AML-193 (cell line): ENCODE results near the gene NEK1.

Source experiments
- DNase-seq, 2 experiments: peaks; one replicate each; lab custom pipeline; 2025; lab: John Stamatoyannopoulos, UW

NEK1 gene, protein sequence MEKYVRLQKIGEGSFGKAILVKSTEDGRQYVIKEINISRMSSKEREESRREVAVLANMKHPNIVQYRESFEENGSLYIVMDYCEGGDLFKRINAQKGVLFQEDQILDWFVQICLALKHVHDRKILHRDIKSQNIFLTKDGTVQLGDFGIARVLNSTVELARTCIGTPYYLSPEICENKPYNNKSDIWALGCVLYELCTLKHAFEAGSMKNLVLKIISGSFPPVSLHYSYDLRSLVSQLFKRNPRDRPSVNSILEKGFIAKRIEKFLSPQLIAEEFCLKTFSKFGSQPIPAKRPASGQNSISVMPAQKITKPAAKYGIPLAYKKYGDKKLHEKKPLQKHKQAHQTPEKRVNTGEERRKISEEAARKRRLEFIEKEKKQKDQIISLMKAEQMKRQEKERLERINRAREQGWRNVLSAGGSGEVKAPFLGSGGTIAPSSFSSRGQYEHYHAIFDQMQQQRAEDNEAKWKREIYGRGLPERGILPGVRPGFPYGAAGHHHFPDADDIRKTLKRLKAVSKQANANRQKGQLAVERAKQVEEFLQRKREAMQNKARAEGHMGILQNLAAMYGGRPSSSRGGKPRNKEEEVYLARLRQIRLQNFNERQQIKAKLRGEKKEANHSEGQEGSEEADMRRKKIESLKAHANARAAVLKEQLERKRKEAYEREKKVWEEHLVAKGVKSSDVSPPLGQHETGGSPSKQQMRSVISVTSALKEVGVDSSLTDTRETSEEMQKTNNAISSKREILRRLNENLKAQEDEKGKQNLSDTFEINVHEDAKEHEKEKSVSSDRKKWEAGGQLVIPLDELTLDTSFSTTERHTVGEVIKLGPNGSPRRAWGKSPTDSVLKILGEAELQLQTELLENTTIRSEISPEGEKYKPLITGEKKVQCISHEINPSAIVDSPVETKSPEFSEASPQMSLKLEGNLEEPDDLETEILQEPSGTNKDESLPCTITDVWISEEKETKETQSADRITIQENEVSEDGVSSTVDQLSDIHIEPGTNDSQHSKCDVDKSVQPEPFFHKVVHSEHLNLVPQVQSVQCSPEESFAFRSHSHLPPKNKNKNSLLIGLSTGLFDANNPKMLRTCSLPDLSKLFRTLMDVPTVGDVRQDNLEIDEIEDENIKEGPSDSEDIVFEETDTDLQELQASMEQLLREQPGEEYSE (N-terminal part only)

DNA sequence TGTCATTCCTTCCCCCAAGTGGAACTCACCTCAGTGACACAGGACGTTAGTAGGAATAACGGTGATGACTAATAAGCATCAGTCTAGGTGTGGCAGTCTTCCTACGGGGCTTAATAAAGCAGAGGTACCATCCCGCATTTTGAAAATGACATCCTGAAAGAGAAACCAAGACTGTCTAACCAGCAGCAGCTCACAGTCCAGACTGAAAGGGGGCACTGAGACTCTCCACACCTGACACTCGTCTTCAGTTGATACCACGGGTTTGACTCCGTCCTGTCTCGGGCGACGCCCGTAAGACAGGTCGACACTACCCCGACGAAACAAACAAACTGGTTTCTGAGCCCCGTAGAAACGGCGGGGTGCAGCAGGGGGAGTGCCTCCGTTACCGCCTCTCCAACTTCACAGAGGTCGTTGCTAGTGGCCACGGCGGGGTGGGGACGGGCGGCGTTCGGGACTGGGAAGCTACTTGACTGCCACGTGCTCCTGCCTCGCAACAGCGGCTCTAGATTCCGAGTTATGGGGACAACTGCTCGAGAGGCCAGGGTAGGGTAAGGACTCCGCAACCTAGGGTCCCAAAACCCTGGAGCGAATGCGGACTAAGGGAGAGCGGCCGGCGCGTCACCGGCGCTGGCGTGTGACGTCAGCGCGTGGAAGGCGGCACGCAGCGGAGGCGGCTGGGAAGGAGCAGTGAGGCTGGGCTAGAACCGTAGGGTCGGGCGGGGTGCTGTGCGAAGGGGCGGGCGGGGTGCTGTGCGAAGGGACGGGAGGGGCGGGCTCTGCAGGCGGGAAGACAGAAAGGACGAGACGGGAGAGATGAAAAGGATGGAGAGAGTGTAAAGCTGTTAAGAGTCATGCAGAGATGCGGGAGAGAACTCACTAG is at the start of gene NEK1:
Gene NEK1 (minus strand): TSS at position 593 of the 880 bp plus-strand sequence. CDS start 9,953 bp downstream, outside the sequence.
- peak; percentile 77 to 82 for DNase-seq

DNA sequence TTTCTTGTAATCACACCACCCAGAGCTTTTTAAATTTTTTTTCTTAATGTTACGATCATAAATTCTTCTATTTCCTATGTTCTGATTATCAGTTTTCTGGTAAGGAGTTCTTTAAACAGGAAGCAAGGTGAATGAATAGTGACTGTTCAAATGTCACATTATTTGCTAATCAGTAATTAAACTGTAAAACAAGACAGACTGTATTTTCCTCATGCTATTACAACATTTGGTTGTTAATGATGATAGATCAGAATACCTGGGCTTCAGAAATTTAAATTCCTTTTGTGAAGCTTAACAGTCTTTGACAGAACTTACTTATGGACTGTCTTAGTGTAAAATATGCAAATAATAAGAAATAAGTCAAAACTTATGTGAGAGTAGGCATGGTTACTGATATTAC is 49.4 kb upstream of the NEK1 start:
- no peak for DNase-seq

DNA sequence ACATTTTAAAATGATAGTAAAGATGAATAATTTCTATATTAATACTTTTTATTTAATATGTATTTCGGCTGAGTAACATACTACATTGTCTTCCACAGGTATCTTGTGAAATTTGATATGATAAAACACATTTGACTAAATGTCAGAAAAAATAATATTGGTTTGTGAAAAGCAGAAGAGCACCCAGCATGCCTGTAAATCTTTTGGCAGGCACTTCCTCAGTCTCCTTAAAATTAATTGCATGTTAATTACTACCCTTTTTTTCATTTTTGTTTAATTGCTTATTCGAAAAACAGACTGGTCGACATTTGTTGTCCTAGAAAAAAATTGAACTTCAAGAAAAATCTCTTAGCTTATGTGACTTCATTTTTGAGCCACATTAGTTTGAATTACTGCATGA is 48.5 kb upstream of the NEK1 start:
- DNase-seq: peak in 1 of 2 experiments; percentile 6

DNA sequence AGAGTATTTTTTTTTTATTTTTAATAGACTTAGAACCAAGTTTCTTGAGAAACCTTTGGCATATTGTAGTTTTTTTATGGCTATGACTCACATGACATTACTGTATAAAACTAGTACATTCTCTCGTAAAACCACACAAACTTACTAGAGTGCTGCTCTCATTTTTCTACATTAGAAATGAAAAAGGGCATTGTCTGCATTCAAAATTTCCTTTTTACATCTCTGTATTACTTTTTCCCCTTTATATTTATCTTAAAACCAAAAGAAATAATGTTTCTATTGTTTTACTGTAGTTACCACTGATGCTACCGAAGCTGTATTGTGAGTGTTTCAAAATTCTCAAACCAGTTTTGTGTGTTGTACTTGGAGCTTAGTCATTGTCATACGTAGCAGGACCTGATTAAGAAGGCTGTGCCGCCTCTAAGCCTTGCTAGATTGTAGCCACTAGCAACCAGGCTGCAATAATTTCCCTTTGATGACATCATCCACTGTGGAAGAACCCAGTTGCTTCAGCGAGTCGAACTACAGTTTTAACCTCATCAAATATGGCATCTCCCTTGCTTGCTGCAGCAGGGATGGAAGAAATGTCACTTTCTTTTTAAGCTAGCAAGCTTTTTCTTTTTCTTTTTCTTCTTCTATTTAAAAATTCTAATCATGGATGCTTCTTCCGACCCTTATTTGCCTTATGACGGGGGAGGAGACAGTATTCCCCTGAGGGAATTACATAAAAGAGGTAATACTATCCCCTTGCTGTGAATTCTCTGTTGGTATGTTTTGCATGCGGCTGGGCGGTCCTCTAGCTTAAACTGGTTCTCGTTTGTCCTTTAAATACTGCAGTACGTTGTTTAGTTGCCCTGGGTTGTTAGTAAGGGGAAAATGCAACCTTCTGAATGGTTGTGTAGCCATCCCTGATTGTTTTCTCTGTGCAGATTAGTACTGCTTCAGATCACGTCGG is 47.6 kb upstream of the NEK1 start:
- DNase-seq: peak; percentile 94 to 95

DNA sequence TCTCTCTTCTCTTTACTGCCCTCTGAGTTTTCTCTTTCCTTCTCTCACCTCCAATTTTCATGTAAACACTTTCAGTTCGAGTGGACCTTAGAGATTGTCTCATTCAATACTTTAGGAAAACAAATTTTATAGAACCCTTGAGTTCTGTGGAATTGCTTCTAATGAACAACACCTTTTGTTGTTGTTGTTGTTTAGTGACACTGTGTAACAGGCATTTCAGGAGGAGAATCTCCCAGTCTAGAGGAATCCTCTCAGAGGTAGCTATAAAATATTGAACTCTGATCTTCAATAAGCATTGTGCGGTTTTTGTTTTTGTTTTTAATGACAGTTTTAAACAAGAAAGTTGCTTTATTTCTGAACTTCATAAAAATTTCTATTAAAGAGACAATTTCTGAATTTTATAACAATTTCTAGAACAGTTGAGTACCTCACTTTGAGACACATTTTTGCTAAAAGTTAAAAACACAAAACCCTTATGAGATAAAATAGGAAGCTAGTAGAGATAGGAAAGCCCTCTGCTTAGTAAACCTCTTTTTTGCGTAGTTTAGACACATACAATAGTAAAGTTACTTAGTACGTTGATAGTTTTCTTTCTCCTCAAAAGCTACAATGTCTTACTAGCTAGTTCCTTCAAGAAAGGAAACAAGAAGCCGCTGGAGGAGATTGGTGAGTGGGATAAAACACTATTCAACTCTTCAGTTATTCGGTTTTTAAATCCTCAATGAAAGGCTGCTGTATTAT is 46.8 kb upstream of the NEK1 start:
- DNase-seq: peak in 1 of 2 experiments; percentile 11

DNA sequence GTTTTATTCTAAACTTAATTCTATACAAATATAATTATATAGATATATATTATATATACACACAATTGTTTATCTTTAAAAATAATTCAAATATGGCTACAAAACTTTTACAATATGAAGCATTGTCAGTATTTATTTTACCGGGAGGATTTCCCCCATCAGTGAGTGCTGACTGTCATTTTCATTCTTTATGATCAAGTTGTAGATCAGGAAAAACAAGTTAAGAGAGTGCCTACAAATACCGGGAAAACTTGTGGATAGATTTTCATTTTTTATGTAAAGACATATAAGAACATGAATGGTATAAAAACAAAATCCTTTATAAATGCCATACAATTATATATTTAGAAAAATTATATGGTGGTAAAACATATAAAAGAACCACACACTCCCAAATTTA is 45.8 kb upstream of the NEK1 start:
- DNase-seq: no peak

DNA sequence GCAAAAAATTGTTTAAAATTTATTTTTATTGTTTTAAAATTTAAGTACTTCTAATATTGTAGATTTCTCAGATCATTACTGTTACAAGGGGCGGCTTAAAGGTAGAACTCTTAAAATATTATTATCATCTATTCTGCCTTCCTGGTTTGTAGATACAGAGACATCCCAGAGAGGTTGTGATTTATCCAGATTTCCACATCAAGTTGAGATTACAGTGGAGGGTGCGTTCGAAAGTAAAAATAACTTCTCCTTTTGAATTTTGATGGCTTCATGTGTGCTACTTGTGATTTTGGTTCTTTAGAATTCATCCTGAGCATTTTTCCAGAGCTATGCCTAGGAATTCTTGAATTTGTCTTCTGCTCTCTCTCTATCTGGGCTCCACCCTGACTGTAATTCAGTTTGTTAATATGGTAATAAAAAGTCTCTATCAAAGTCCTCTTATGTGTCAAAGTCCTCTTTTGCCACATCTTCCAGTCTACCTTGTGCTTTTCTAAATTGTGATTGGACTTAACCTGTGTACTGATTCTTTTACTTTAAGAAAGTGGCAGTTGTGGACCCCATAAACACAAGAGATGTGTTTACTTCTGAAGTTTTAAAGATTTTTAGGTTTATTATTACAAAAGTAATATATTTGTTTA is 45.2 kb upstream of the NEK1 start:
- no peak for DNase-seq

DNA sequence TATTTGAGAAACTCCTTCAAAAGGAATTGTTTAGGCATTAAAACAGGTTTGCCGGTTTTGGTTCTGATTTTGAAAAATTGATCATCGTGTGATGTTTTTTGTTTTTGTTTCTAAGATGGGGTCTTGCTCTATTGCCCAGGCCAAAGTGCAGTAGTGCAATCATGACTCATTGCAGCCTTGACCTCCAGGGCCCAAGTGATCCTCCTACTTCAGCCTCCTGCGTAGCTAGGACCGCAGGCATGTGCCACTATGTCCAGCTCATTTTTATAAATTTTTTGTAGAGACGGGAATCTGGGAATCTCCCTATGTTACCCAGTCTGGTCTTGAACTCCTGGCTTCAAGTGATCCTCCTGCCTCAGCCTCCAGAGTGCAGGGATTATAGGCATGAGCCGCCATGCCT is 43.0 kb upstream of the NEK1 start:
- no peak for DNase-seq

DNA sequence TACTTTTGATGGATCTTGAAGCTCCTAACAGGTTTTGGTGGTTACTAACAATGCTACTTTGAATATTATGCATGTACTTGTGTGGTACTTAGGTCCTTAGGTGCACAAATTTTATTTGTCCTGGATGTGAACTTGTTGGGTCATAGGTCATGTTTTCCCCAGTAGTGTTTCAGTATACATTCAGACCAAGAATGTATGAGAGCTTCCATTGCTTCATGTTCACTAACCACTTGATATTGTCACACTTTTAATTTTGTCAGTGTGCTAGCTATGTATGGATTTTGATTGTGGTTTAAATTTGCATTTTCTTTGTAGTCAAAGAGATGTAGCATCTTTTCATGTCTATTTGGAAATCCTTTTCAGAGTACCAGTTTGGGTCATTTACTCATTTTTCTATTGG is 40.2 kb upstream of the NEK1 start:
- DNase-seq: no peak

DNA sequence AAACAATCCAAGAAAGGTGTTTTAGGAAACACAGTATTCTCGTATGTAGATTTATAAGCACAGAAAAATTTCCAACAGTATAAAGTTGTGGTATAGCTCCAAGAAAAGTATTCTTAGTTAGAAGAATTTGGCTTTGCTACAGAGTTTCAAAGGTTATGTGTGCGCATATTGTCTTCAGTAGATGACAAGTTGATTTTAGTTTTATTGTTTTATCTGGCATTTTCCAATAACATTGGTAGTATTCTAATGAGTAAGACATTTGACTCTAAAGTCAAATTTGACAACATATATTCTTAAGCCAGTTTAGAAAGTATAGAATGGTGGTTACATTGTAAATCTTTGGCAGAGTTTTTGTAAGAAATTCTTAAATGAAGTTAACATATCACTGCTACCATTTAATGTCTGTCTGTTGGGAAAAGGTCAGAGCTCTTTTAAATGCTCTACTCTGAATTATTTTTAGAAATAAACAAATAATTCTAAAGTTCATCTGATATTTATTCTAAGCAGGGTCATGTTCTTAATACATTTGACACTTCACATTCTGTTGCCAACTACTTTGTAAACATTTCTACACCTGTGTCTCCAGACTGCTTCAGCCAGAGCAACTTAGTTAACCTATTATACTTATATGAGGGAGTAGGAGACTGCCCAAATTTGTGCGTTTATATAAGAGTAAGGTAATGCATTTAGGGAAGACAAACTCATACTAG is 38.0 kb upstream of the NEK1 start:
- DNase-seq: no peak

DNA sequence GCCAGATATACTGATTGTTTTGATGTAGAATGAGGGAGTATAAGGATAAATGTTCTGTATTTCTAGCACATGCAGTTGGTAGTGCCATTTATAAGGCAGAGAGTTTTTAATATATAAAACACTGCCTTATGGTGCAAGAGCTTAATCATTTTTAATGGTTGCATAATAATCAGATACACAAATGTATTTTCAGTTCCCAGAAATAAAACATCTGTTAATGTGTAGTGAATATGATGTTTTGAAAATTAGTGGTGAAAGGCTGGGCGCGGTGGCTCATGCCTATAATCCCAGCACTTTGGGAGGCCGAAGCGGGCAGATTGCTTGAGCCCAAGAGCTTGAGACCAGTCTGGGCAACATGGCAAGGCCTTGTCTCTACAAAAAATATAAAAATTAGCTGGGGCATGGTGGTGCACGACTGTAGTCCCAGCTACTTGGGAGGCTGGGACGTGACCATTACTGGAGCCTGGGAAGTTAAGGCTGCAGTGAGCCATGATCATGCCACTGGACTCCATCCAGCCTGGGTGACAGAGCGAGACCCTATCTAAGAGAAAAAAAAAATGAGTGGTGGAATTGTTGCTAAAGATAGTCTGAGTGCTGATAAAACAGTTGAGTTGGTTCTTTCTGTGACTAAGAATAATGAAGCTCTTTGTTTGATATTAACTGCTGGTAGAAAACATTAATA is 37.3 kb upstream of the NEK1 start:
- DNase-seq: no peak

DNA sequence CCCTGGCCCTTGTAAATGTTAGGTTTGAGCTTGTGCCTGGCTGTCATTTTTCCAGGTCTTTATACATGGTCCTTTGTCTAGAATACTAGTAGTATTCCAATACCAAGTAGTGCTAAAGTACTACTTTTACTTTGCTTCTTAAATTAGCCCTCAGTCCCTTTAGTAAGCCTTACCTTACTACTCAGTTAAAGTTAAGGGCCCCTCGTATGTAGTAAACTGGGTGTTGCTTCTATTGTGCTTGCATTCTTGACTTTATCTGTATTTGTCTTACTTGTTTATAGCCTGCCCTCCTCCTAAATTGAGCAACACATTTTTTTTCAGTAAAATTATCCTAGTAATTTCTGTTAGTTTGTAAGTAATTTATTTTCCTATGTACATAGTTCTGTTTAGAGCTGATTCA is 33.2 kb upstream of the NEK1 start:
- DNase-seq: no peak

DNA sequence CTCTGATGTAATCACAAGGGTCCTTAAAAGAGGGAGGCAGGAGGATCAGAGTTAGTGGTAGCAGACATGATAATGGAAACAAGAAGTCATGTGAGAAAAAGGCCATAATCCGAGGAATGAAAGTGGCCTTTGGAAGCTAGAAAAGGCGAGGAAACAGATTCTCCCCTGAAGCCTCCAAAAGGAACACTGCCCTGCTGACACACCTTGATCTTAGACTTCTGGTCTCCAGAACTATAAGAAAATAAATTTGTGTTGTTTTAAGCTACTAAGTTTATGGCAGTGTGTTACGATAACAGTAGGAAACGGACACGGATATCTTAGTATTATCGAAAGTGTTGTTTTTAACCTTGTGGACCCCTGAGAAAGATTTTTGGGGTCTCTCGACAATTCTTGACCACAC is 32.4 kb upstream of the NEK1 start:
- DNase-seq: no peak

DNA sequence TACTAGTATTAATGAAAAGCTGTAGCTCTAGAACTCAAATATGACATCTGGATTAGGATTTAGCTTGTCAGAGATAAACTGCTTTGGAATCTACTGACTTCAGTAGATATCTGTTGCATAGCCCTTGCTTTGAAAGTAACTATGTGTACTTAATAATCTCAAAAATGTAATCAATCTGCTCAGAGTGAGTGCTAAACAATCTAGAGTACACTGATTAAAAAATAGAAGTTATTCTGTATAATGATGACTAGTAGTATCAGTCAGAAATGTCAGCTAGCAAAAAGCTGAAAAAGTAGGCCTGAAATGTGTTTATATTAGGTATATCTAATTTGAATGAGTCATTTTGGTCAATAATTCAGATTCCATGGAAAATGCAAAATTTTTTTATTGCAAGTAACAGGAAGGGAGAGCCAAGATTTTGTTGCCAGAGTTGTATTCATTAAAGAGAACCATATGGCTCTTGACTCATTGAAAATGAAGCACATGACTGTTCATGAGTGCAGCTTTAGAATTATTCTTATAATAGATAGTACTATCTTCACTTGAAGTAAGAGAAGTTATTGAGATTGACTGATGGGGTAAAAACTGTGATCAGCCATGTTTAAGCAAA is 28.0 kb upstream of the NEK1 start:
- no peak for DNase-seq

DNA sequence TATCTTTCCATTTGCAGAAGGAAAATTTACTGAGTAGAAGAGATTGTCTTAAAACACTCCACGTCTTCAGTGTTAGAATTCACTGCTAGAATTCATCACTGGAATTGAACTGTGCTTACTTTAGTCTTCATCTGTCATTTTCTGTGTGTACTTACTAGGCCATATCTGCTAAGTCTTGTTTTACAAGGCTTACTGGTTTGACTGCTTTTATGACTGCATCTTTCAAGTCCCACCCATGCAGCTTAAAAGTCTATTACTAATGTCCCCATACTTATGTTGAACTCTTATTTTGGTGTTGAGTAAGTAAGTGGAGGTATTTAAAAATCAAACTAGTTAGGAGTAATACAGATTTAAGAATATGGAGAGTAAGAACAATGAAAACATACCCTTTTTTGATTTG is 22.6 kb upstream of the NEK1 start:
- no peak for DNase-seq

DNA sequence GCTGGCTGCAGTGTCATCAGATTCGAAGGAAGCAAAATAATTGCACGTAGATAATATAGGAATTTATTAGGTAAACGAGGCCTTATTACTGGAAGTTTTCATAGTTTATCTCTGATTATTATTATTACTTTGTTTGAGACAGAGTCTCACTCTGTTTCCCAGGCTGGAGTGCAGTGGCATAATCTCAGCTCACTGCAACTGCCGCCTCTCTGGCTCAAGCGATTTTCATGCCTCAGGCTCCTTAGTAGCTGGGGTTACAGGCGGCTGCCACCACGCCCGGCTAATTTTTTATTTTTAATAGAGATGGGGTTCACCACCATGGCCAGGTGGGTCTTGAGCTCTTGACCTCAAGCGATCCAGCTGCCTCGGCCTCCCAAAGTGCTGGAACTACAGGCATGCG is 20.5 kb upstream of the NEK1 start:
- no peak for DNase-seq

DNA sequence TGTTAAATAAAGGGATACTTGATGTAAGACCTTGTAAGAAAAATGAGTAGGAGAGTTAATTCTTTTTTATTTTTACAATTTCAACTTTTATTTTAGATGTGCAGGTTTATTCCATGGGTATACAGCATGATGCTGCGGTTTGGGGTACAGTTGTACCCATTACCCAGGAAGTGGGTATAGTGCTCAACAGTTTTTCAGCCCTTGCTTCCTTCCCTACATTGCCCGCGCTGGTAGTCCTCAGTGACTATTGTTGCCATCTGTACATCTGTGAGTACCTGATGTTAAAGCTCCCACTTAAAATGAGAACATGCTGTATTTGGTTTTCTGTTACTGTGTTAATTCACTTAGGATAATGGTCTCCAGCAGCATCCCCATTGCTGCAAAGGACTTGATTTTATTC is 17.7 kb upstream of the NEK1 start:
- no peak for DNase-seq
